GM23248 (cell line): ENCODE results near the gene MAGEB10. TPM values are rescaled to one million over a fixed set of nuclear protein-coding genes. Genes with fewer than 3 reads are reported as not detected.

Source experiments
- DNase-seq: peaks from one replicate; pipeline ENCODE4 v3.0.0-alpha.2; 2015
- H2AFZ ChIP-seq: fragments of 200-600 bp; sonication (generic); 2 replicates; pipeline ENCODE4 v1.6.1; 2016; ENCODE audit warnings: antibody characterized with exemption
- H3F3A ChIP-seq: fragments of 200-600 bp; sonication (generic); 2 replicates; pipeline ENCODE4 v1.6.1; 2016; ENCODE audit warnings: mild to moderate bottlenecking, antibody characterized with exemption, mixed run types; ENCODE audit not compliant: insufficient read depth
- H3K27ac ChIP-seq: fragments of 200-600 bp; sonication (generic); 2 replicates; pipeline ENCODE4 v1.5.1; 2016; ENCODE audit warnings: mild to moderate bottlenecking
- H3K27me3 ChIP-seq: fragments of 200-600 bp; sonication (generic); replicated peaks from 2 replicates; pipeline ENCODE4 v1.6.1; 2016; ENCODE audit warnings: mild to moderate bottlenecking; ENCODE audit not compliant: insufficient read depth
- H3K36me3 ChIP-seq: fragments of 200-600 bp; sonication (generic); 2 replicates; pipeline ENCODE4 v1.6.1; 2016; ENCODE audit warnings: low read depth, mild to moderate bottlenecking
- H3K4me1 ChIP-seq: fragments of 200-600 bp; sonication (generic); 2 replicates; pipeline ENCODE4 v1.6.1; 2016; ENCODE audit warnings: mild to moderate bottlenecking; ENCODE audit not compliant: insufficient read depth
- H3K4me2 ChIP-seq: fragments of 200-600 bp; sonication (generic); one replicate; pipeline ENCODE4 v1.6.1; 2016; ENCODE audit warnings: mild to moderate bottlenecking; ENCODE audit not compliant: unreplicated experiment
- H3K4me3 ChIP-seq: fragments of 200-600 bp; sonication (generic); 2 replicates; pipeline ENCODE4 v1.5.1; 2016; ENCODE audit warnings: mild to moderate bottlenecking
- H3K79me2 ChIP-seq: fragments of 200-600 bp; sonication (generic); 2 replicates; pipeline ENCODE4 v1.6.1; 2016; ENCODE audit warnings: mild to moderate bottlenecking; ENCODE audit not compliant: insufficient read depth
- H3K9ac ChIP-seq: fragments of 200-600 bp; sonication (generic); 2 replicates; pipeline ENCODE4 v1.6.1; 2016; ENCODE audit warnings: mild to moderate bottlenecking
- H3K9me2 ChIP-seq: fragments of 200-600 bp; sonication (generic); 2 replicates; pipeline ENCODE4 v1.6.1; 2016; ENCODE audit warnings: mixed run types, mild to moderate bottlenecking, moderate library complexity; ENCODE audit not compliant: insufficient read depth
- H3K9me3 ChIP-seq: fragments of 200-600 bp; sonication (generic); one replicate; pipeline ENCODE4 v1.6.1; 2017; ENCODE audit warnings: low read depth
- H4K20me1 ChIP-seq: fragments of 200-600 bp; sonication (generic); 2 replicates; pipeline ENCODE4 v1.6.0; 2016; ENCODE audit not compliant: insufficient read depth
- EZH2 ChIP-seq: fragments of 200-600 bp; sonication (generic); IDR thresholded peaks from 2 replicates; pipeline ENCODE4 v1.6.1; 2018; ENCODE audit warnings: antibody characterized with exemption, mild to moderate bottlenecking; ENCODE audit not compliant: insufficient read depth, poor library complexity, severe bottlenecking
- EZH2phosphoT487 ChIP-seq: fragments of 200-600 bp; sonication (generic); IDR thresholded peaks from 2 replicates; pipeline ENCODE4 v1.6.1; 2018; ENCODE audit warnings: antibody characterized with exemption, moderate library complexity, mild to moderate bottlenecking, low read depth; ENCODE audit not compliant: insufficient read depth
- WGBS, 2 experiments: methylation state at CpG; one replicate each; pipeline ENCODE4 v1.1.6; 2015 to 2017; ENCODE audit warnings: low lambda C conversion rate in 2 of 2, low coverage in 1 of 2; ENCODE audit errors: missing lambda C conversion rate in 2 of 2; 5-methylcytosine and 5-hydroxymethylcytosine counted together
- in situ Hi-C: fragments of 300-500 bp; cut with MboI; formaldehyde crosslinking; loops from 2 replicates; pipeline ENCODE4 v1.15.0; 2020
- polyA plus RNA-seq: library from polyadenylated mRNA; unstranded; fragments of >200 nt; fragmentation: Nextera tagmentation; extraction: Ambion mirVana; gene quantifications from 2 replicates; pipeline ENCODE4 v1.2.1, GENCODE V29; 2016
- total RNA-seq: library from RNA; depleted of rRNA; stranded (reverse); fragments of >200 nt; shearing (Covaris generic); gene quantifications from 2 replicates; pipeline ENCODE4 v1.2.3, GENCODE V29; 2014; rRNA removed

Gene MAGEB10
- total and polyA plus RNA-seq, 2 experiments from 2014 or later, result not detected

GRCh38 chrX:27860337-27860736 lies 52.5 kb downstream of the MAGEB10 start:
- Histone ChIP-seq H3K9ac (no peak overlapping the region), H3K79me2 (no peaks in the 10 kb centered on the region), H3K4me1 (no peaks in the 10 kb centered on the region), H4K20me1 (no peaks in the 10 kb centered on the region), H3K4me3 (no peak overlapping the region), H3K27ac (no peak overlapping the region), H3K9me3 (no peaks in the 10 kb centered on the region), H3K9me2 (no peaks in the 10 kb centered on the region), H3F3A (no peaks in the 10 kb centered on the region), H2AFZ (no peak overlapping the region), H3K4me2 (no peak overlapping the region), H3K27me3 (no peaks in the 10 kb centered on the region), H3K36me3 (no peaks in the 10 kb centered on the region)
- in situ Hi-C loops, result no loop called here
- DNase-seq, result no peak
- TF ChIP-seq EZH2 (no peak), EZH2phosphoT487 (no peak)

- no peaks in the 10 kb centered on the region for H3K79me2 ChIP-seq
- H3F3A ChIP-seq, result no peaks in the 10 kb centered on the region
- no peak overlapping the region for H3K4me3 ChIP-seq
- 26% methylated on average over 10 to 31 of the region's 35 CpGs for WGBS, 2 experiments
- no peak overlapping the region for H3K27ac ChIP-seq
- no peaks in the 10 kb centered on the region for H4K20me1 ChIP-seq
- no peak for DNase-seq
- H3K27me3 ChIP-seq, result no peaks in the 10 kb centered on the region
- H3K4me2 ChIP-seq, result no peak overlapping the region
- H3K9me3 ChIP-seq, result no peaks in the 10 kb centered on the region
- H3K36me3 ChIP-seq, result no peaks in the 10 kb centered on the region
- in situ Hi-C loops, result no loop called here
- H3K4me1 ChIP-seq, result no peaks in the 10 kb centered on the region
- no peak overlapping the region for H3K9ac ChIP-seq
- TF ChIP-seq EZH2phosphoT487, result no peak
- no peaks in the 10 kb centered on the region for H3K9me2 ChIP-seq
- H2AFZ ChIP-seq, result no peak overlapping the region
These were observed 56.0 kb downstream of the MAGEB10 start for GRCh38 chrX:27863809-27864208.

Other genes with a start within 250 kb of the MAGEB10 start
- gene DCAF8L2, start 217.6 kb upstream of the MAGEB10 start, total RNA-seq, result not detected in 2 replicates
- gene DCAF8L2, start 217.6 kb upstream of the MAGEB10 start, polyA plus RNA-seq, result not detected in 2 replicates
- gene DCAF8L1, start 173.5 kb downstream of the MAGEB10 start, total RNA-seq, result not detected in 2 replicates
- not detected in 2 replicates for gene DCAF8L1, start 173.5 kb downstream of the MAGEB10 start, polyA plus RNA-seq